Measurements from ENCODE around the gene ARHGAP15.

The ARHGAP15 gene

GRCh38 chr2:143401861-143402260 lies 272.6 kb downstream of the ARHGAP15 start:
- Histone ChIP-seq H3K27me3 (ENCODE audit: control insufficient read depth in 3 of 3, insufficient read depth in 3 of 3, low read depth in 1 of 3, low read length in 3 of 3) (no peaks in the 10 kb centered on the region), H3K18ac (ENCODE audit: low read length) (no peak overlapping the region), H4K91ac (ENCODE audit: low read depth, low read length, poor library complexity) (no peak overlapping the region), H3K4me3 (ENCODE audit: low read length in 2 of 2) (no peak overlapping the region), H2BK15ac (ENCODE audit: low read length) (no peak overlapping the region), H2BK5ac (ENCODE audit: low read length) (no peak overlapping the region), H2AFZ (ENCODE audit: low read length) (no peak overlapping the region), H3K27ac (replicated peaks; ENCODE audit: low read length) (no peak overlapping the region), H3K9me3 (replicated peaks in 1 of 2; ENCODE audit: control insufficient read depth in 2 of 2, insufficient read depth in 1 of 2, low read depth in 1 of 2, low read length in 2 of 2) (no peaks in the 10 kb centered on the region), H3K4me2 (ENCODE audit: insufficient read depth, low read length, poor library complexity, severe bottlenecking) (no peak overlapping the region), H2BK12ac (ENCODE audit: low read length) (no peak overlapping the region), H3K4ac (ENCODE audit: low read length) (no peak overlapping the region), H3K4me1 (ENCODE audit: control insufficient read depth in 2 of 2, insufficient read depth in 1 of 2, low read depth in 1 of 2, low read length in 2 of 2) (peaks cover 0 to 2% of the 10 kb centered on the region in 2 donors), H4K8ac (ENCODE audit: low read depth, low read length) (no peak overlapping the region), H3K9ac (ENCODE audit: low read depth, low read length, poor library complexity) (no peak overlapping the region), H3K14ac (ENCODE audit: low read length) (no peak overlapping the region), H2AK5ac (ENCODE audit: low read depth, low read length) (no peak overlapping the region), H2BK120ac (ENCODE audit: low read depth, low read length) (no peak overlapping the region), H3K79me1 (ENCODE audit: low read depth, low read length) (no peaks in the 10 kb centered on the region), H3K23ac (ENCODE audit: low read depth, low read length, poor library complexity) (no peak overlapping the region), H3K36me3 (replicated peaks in 1 of 2; ENCODE audit: control insufficient read depth in 2 of 2, insufficient read depth in 2 of 2, low read length in 2 of 2) (no peaks in the 10 kb centered on the region)
- no peak for DNase-seq (ENCODE audit: low spot score)
- no CpG with 5 or more reads among the region's 2 CpGs for WGBS, 2 donors (ENCODE audit: extremely low coverage in 2 of 2, insufficient read length in 2 of 2, insufficient replicate concordance in 1 of 2)

GRCh38 chr2:143402451-143402850 lies 273.2 kb downstream of the ARHGAP15 start:
- Histone ChIP-seq H3K4me3 (ENCODE audit: low read length in 2 of 2) (no peak overlapping the region), H3K27me3 (ENCODE audit: control insufficient read depth in 3 of 3, insufficient read depth in 3 of 3, low read depth in 1 of 3, low read length in 3 of 3) (no peaks in the 10 kb centered on the region), H2BK12ac (ENCODE audit: low read length) (no peak overlapping the region), H3K4ac (ENCODE audit: low read length) (no peak overlapping the region), H3K36me3 (replicated peaks in 1 of 2; ENCODE audit: control insufficient read depth in 2 of 2, insufficient read depth in 2 of 2, low read length in 2 of 2) (no peaks in the 10 kb centered on the region), H2BK15ac (ENCODE audit: low read length) (no peak overlapping the region), H3K9me3 (replicated peaks in 1 of 2; ENCODE audit: control insufficient read depth in 2 of 2, insufficient read depth in 1 of 2, low read depth in 1 of 2, low read length in 2 of 2) (no peaks in the 10 kb centered on the region), H3K14ac (ENCODE audit: low read length) (no peak overlapping the region), H3K18ac (ENCODE audit: low read length) (no peak overlapping the region), H2BK120ac (ENCODE audit: low read depth, low read length) (no peak overlapping the region), H4K8ac (ENCODE audit: low read depth, low read length) (no peak overlapping the region), H3K27ac (replicated peaks; ENCODE audit: low read length) (no peak overlapping the region), H3K79me1 (ENCODE audit: low read depth, low read length) (no peaks in the 10 kb centered on the region), H3K9ac (ENCODE audit: low read depth, low read length, poor library complexity) (no peak overlapping the region), H3K4me2 (ENCODE audit: insufficient read depth, low read length, poor library complexity, severe bottlenecking) (no peak overlapping the region), H3K23ac (ENCODE audit: low read depth, low read length, poor library complexity) (no peak overlapping the region), H2BK5ac (ENCODE audit: low read length) (no peak overlapping the region), H2AK5ac (ENCODE audit: low read depth, low read length) (no peak overlapping the region), H3K4me1 (ENCODE audit: control insufficient read depth in 2 of 2, insufficient read depth in 1 of 2, low read depth in 1 of 2, low read length in 2 of 2) (peaks cover 0 to 2% of the 10 kb centered on the region in 2 donors), H4K91ac (ENCODE audit: low read depth, low read length, poor library complexity) (no peak overlapping the region), H2AFZ (ENCODE audit: low read length) (no peak overlapping the region)
- no CpG with 5 or more reads among the region's 2 CpGs for WGBS, 2 donors (ENCODE audit: extremely low coverage in 2 of 2, insufficient read length in 2 of 2, insufficient replicate concordance in 1 of 2)
- no peak for DNase-seq (ENCODE audit: low spot score)

GRCh38 chr2:143410082-143410897 lies 281.1 kb downstream of the ARHGAP15 start:
- no peak overlapping the region for H3K4me2 ChIP-seq (ENCODE audit: insufficient read depth, low read length, poor library complexity, severe bottlenecking)
- no peak overlapping the region for H4K8ac ChIP-seq (ENCODE audit: low read depth, low read length)
- WGBS, 2 donors (ENCODE audit: extremely low coverage in 2 of 2, insufficient read length in 2 of 2, insufficient replicate concordance in 1 of 2) = no CpG with 5 or more reads among the region's 3 CpGs
- no peak overlapping the region for H3K4me3 ChIP-seq (ENCODE audit: low read length in 2 of 2)
- no peaks in the 10 kb centered on the region for H3K27me3 ChIP-seq (ENCODE audit: control insufficient read depth in 3 of 3, insufficient read depth in 3 of 3, low read depth in 1 of 3, low read length in 3 of 3)
- no peaks in the 10 kb centered on the region for H3K4me1 ChIP-seq (ENCODE audit: control insufficient read depth in 2 of 2, insufficient read depth in 1 of 2, low read depth in 1 of 2, low read length in 2 of 2)
- no peak overlapping the region for H2BK5ac ChIP-seq (ENCODE audit: low read length)
- no peak overlapping the region for H3K23ac ChIP-seq (ENCODE audit: low read depth, low read length, poor library complexity)
- no peak overlapping the region for H3K9ac ChIP-seq (ENCODE audit: low read depth, low read length, poor library complexity)
- H3K14ac ChIP-seq (ENCODE audit: low read length) = no peak overlapping the region
- no peaks in the 10 kb centered on the region for H3K9me3 ChIP-seq (replicated peaks in 1 of 2; ENCODE audit: control insufficient read depth in 2 of 2, insufficient read depth in 1 of 2, low read depth in 1 of 2, low read length in 2 of 2)
- no peak overlapping the region for H2BK120ac ChIP-seq (ENCODE audit: low read depth, low read length)
- no peak overlapping the region for H3K27ac ChIP-seq (replicated peaks; ENCODE audit: low read length)
- no peak overlapping the region for H3K18ac ChIP-seq (ENCODE audit: low read length)
- no peak overlapping the region for H3K4ac ChIP-seq (ENCODE audit: low read length)
- no peaks in the 10 kb centered on the region for H3K79me1 ChIP-seq (ENCODE audit: low read depth, low read length)
- H2AFZ ChIP-seq (ENCODE audit: low read length) = no peak overlapping the region
- H3K36me3 ChIP-seq (replicated peaks in 1 of 2; ENCODE audit: control insufficient read depth in 2 of 2, insufficient read depth in 2 of 2, low read length in 2 of 2) = no peaks in the 10 kb centered on the region
- H2BK15ac ChIP-seq (ENCODE audit: low read length) = no peak overlapping the region
- H2BK12ac ChIP-seq (ENCODE audit: low read length) = no peak overlapping the region
- no peak overlapping the region for H2AK5ac ChIP-seq (ENCODE audit: low read depth, low read length)
- DNase-seq (ENCODE audit: low spot score) = no peak
- no peak overlapping the region for H4K91ac ChIP-seq (ENCODE audit: low read depth, low read length, poor library complexity)

- Histone ChIP-seq H4K91ac (ENCODE audit: low read depth, low read length, poor library complexity) (no peak overlapping the region), H3K4me2 (ENCODE audit: insufficient read depth, low read length, poor library complexity, severe bottlenecking) (no peak overlapping the region), H2BK5ac (ENCODE audit: low read length) (no peak overlapping the region), H3K36me3 (replicated peaks in 1 of 2; ENCODE audit: control insufficient read depth in 2 of 2, insufficient read depth in 2 of 2, low read length in 2 of 2) (no peaks in the 10 kb centered on the region), H2BK120ac (ENCODE audit: low read depth, low read length) (no peak overlapping the region), H3K9me3 (replicated peaks in 1 of 2; ENCODE audit: control insufficient read depth in 2 of 2, insufficient read depth in 1 of 2, low read depth in 1 of 2, low read length in 2 of 2) (no peaks in the 10 kb centered on the region), H2AFZ (ENCODE audit: low read length) (no peak overlapping the region), H3K27ac (replicated peaks; ENCODE audit: low read length) (no peak overlapping the region), H2BK12ac (ENCODE audit: low read length) (no peak overlapping the region), H3K27me3 (ENCODE audit: control insufficient read depth in 3 of 3, insufficient read depth in 3 of 3, low read depth in 1 of 3, low read length in 3 of 3) (no peaks in the 10 kb centered on the region), H2BK15ac (ENCODE audit: low read length) (no peak overlapping the region), H3K23ac (ENCODE audit: low read depth, low read length, poor library complexity) (no peak overlapping the region), H3K79me1 (ENCODE audit: low read depth, low read length) (no peaks in the 10 kb centered on the region), H2AK5ac (ENCODE audit: low read depth, low read length) (no peak overlapping the region), H3K18ac (ENCODE audit: low read length) (no peak overlapping the region), H3K9ac (ENCODE audit: low read depth, low read length, poor library complexity) (no peak overlapping the region), H3K14ac (ENCODE audit: low read length) (no peak overlapping the region), H3K4me3 (ENCODE audit: low read length in 2 of 2) (no peak overlapping the region), H3K4me1 (ENCODE audit: control insufficient read depth in 2 of 2, insufficient read depth in 1 of 2, low read depth in 1 of 2, low read length in 2 of 2) (no peaks in the 10 kb centered on the region), H3K4ac (ENCODE audit: low read length) (no peak overlapping the region), H4K8ac (ENCODE audit: low read depth, low read length) (no peak overlapping the region)
- DNase-seq (ENCODE audit: low spot score) = no peak
- WGBS, 2 donors (ENCODE audit: extremely low coverage in 2 of 2, insufficient read length in 2 of 2, insufficient replicate concordance in 1 of 2) = no CpG with 5 or more reads among the region's 4 CpGs
These were observed 286.4 kb downstream of the ARHGAP15 start for GRCh38 chr2:143415571-143415970.
